Stimulated activated effector memory CD8-positive, alpha-beta T cell treated with anti-CD3 and anti-CD28 coated beads, Interleukin-12 subunit alpha, Interleukin-12 subunit beta, amount 100 ng/mL, for 72 hours (primary cell): ENCODE measurements around the gene TWIST1.

Source experiments
- ATAC-seq: fragments of 150-1000 bp; cut with Tn5 transposase; 2 replicates; pipeline ENCODE4 v1.10.0; 2021
- DNase-seq, 2 donors: peaks; one replicate each; pipeline ENCODE4 v3.0.0; 2021 to 2022; ENCODE audit warnings: low spot score in 2 of 2
- H3K27ac Mint-ChIP-seq: one replicate; pipeline ENCODE4 v1.8.0; 2022; ENCODE audit warnings: mild to moderate bottlenecking, mixed read lengths
- H3K36me3 Mint-ChIP-seq: one replicate; pipeline ENCODE4 v1.8.0; 2022; ENCODE audit warnings: mild to moderate bottlenecking, mixed read lengths
- H3K4me1 Mint-ChIP-seq: one replicate; pipeline ENCODE4 v1.8.0; 2022; ENCODE audit warnings: mixed read lengths
- H3K4me3 Mint-ChIP-seq: one replicate; pipeline ENCODE4 v1.8.0; 2022; ENCODE audit warnings: mild to moderate bottlenecking, mixed read lengths
- H3K9me3 Mint-ChIP-seq: one replicate; pipeline ENCODE4 v1.8.0; 2022; ENCODE audit warnings: mixed read lengths

TWIST1 gene

DNA sequence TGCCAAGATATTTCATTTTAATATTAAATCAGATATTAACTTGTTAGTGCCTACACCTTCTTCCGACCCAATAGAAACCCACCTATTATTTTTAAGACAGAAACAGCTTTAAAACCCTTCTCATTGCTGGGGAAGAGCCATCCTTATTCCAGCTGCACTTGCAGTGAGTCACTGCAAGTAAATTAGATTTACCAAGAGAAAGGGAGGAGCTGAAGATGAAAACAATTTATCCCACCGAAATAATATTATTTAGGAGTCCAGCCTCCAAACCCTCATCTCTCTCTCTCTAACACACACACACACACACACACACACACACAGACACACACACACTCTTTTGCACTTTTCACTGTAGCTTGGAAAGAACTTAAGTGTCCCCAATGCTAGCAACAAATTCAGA, 26.9 kb downstream of the TWIST1 start:
- H3K4me1 Mint-ChIP-seq = no peaks in the 10 kb centered on the region
- no peak for ATAC-seq
- no peaks in the 10 kb centered on the region for H3K36me3 Mint-ChIP-seq
- no peak for DNase-seq
- peaks cover 4% of the 10 kb centered on the region for H3K9me3 Mint-ChIP-seq
- no peak overlapping the region for H3K4me3 Mint-ChIP-seq
- no peak overlapping the region for H3K27ac Mint-ChIP-seq

DNA sequence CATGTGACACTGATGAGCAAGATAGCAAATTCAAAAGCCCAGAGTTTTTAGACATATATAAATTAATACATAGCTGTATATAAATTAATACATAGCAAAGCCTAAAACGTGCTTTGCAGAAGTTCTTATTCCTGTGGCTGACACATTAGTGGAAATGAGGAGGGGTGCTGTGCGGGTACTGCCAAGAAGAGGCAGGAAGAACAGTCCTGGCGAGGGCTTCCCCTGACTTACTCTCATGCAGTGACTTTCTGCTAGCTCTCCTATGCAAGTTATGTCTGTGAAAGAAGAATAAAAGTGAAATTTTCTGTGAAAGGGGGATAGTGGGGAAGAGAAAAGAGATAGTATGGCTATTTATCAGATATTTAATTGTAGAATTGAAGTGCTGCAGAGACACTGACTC, 27.6 kb downstream of the TWIST1 start:
- H3K4me3 Mint-ChIP-seq = no peak overlapping the region
- H3K36me3 Mint-ChIP-seq = no peaks in the 10 kb centered on the region
- H3K27ac Mint-ChIP-seq = no peak overlapping the region
- no peak for ATAC-seq
- H3K4me1 Mint-ChIP-seq = no peaks in the 10 kb centered on the region
- peaks cover 5% of the 10 kb centered on the region for H3K9me3 Mint-ChIP-seq
- no peak for DNase-seq

DNA sequence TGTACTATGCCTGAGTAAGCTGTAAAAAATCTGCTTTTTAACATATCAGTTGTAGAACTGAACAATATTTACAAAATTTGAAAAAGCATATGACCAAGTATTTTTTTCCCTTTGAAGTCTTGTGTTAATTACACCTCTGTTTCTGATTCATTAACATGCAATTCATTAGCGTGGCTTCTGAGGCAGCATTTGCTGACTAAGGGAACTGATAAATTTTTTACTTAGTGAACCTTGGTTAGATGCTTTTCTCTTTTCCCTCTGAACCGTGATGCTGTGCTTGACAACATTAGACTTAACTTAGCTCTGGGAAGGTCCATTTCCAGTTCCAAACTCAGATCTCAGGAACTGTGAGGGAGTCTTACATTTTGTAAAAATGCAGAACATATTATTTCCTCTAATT, 28.1 kb downstream of the TWIST1 start:
- DNase-seq (no peak), ATAC-seq (no peak)
- Mint-ChIP-seq H3K4me3 (no peak overlapping the region), H3K27ac (no peak overlapping the region), H3K36me3 (no peaks in the 10 kb centered on the region), H3K4me1 (no peaks in the 10 kb centered on the region), H3K9me3 (peaks cover 5% of the 10 kb centered on the region)

DNA sequence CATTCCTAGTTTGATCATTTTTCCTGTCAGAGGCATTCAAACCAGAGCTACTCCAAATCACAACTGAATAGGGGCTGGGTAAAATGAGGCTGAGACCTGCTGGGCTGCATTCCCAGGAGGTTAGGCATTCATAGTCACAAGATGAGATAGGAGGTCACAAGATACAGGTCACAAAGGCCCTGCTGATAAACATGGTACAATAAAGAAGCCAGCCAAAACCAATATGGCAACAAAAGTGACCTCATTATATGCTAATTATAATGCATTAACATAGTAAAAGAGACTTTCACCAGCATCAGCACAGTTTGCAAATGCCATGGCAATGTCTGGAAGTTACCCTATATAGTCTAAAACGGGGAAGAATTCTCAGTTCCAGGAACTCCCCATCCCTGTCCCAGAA, 37.3 kb downstream of the TWIST1 start:
- peaks cover 13% of the 10 kb centered on the region for H3K9me3 Mint-ChIP-seq
- H3K4me3 Mint-ChIP-seq = no peak overlapping the region
- H3K27ac Mint-ChIP-seq = no peak overlapping the region
- H3K36me3 Mint-ChIP-seq = no peaks in the 10 kb centered on the region
- H3K4me1 Mint-ChIP-seq = no peaks in the 10 kb centered on the region
- DNase-seq (no peak), ATAC-seq (no peak)

DNA sequence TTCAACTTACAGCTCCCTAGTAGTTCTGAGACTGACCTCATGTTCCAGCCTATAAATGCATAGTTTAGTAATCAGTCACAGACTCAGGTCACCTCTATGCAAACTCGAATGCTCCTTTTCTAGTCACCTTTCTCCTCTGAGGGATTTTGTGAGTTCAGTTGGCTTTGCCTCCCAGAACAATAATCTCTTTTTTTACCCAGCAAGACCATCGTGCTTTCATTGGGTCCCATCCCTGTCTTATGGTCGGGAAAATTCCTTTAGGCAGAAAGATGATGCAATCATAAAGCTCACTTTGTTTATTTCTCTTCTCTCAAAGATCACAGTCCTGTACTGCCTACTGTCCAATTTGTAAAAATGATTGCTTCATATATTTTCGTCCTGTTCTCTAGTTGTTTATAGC, 38.4 kb downstream of the TWIST1 start:
- H3K27ac Mint-ChIP-seq = no peak overlapping the region
- H3K36me3 Mint-ChIP-seq = no peaks in the 10 kb centered on the region
- no peak for ATAC-seq
- no peak overlapping the region for H3K4me3 Mint-ChIP-seq
- H3K9me3 Mint-ChIP-seq = peaks cover 13% of the 10 kb centered on the region
- no peaks in the 10 kb centered on the region for H3K4me1 Mint-ChIP-seq
- DNase-seq = no peak

DNA sequence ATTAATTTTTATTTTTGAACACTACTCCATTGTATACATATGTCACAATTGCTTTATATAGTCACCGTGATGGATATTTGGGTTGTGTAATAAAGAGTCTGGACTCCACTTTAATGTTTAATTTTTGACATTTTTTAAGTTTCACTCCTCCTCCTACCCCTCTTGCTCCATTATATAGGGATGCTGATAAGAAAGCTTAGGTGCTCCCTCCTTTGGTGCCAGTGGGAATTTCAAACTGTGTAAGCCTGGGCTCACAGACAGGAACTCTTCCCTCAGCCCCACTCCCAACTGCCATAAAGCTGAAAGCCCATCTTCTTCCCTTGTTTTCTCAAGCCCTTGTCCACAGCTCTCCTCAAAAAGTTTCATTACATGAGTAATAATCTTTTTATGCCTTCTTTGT, 47.6 kb downstream of the TWIST1 start:
- no peak for ATAC-seq
- no peaks in the 10 kb centered on the region for H3K4me1 Mint-ChIP-seq

DNA sequence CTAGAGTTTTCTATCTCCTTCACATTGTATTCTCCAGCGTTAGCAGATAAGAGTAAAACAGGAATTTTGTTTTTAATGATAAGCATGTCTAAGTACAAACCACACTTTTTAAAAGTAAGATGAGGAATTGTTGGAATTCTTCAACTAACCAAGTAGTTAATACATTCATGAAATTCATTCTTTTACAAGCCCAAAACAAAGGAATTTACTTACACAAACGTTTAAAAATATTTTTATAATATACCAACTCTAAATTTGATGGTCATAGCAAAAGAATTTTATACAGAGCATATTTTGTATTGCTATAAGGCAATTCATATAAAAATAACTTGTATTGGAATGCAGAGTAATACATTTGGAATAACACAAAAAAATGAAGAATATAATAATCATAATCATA, 51.3 kb downstream of the TWIST1 start:
- H3K4me1 Mint-ChIP-seq = no peaks in the 10 kb centered on the region
- no peak overlapping the region for H3K27ac Mint-ChIP-seq
- H3K4me3 Mint-ChIP-seq = no peak overlapping the region
- ATAC-seq (no peak), DNase-seq (no peak)
- no peaks in the 10 kb centered on the region for H3K36me3 Mint-ChIP-seq
- H3K9me3 Mint-ChIP-seq = no peaks in the 10 kb centered on the region

More for the DNA sequence above, 47.6 kb downstream of the TWIST1 start:
- Mint-ChIP-seq H3K27ac (no peak overlapping the region), H3K4me3 (no peak overlapping the region), H3K36me3 (no peaks in the 10 kb centered on the region), H3K9me3 (peaks cover 5% of the 10 kb centered on the region)
- DNase-seq = no peak
